CD4-positive, alpha-beta T cell (primary cell): ENCODE data around the gene IRS1. TPM values are rescaled to one million over a fixed set of nuclear protein-coding genes. Genes with fewer than 3 reads are reported as not detected.

ENCODE experiments used
- ATAC-seq: fragments of 200-7000 bp; cut with Tn5 transposase; one replicate; pipeline ENCODE4 v1.10.0; 2022; ENCODE audit warnings: mild to moderate bottlenecking; ENCODE audit not compliant: poor library complexity
- CTCF ChIA-PET: fragments of 350-600 bp; sonication (Branson Sonifier 250); formaldehyde crosslinking; loops from one replicate; lab custom pipeline; 2021; ENCODE audit warnings: antibody characterized with exemption, inconsistent platforms; lab: Charles Lee
- POLR2A ChIA-PET: fragments of 350-600 bp; sonication (Branson Sonifier 250); formaldehyde crosslinking; loops from one replicate; lab custom pipeline; 2021; ENCODE audit warnings: antibody characterized with exemption, inconsistent platforms; lab: Charles Lee
- DNase-seq, 14 experiments: peaks; one replicate each; pipeline ENCODE4 v3.0.0-alpha.2; 2013 to 2020; ENCODE audit warnings: mixed read lengths in 2 of 14
- H3K27ac ChIP-seq, 2 donors: one replicate each; pipeline versions ENCODE4 v1.5.1 to v1.7.0; 2013; ENCODE audit warnings: low read length in 2 of 2, low read depth in 1 of 2, mild to moderate bottlenecking in 1 of 2
- H3K27me3 ChIP-seq, 2 experiments: 1 replicate in 1 of 2; 2 replicates in 1 of 2; pipeline versions ENCODE4 v1.6.1 to v1.7.0; 2013; ENCODE audit warnings: low read length in 2 of 2, control low read depth in 1 of 2, mild to moderate bottlenecking in 1 of 2, moderate library complexity in 1 of 2; ENCODE audit not compliant: insufficient read depth in 2 of 2, control insufficient read depth in 1 of 2
- H3K36me3 ChIP-seq: one replicate; pipeline ENCODE4 v1.6.1; 2013; ENCODE audit warnings: low read length, control low read depth; ENCODE audit not compliant: insufficient read depth
- H3K4me1 ChIP-seq: one replicate; pipeline ENCODE4 v1.6.1; 2013; ENCODE audit warnings: low read length, control low read depth; ENCODE audit not compliant: insufficient read depth
- H3K4me3 ChIP-seq: one replicate; pipeline ENCODE4 v1.5.1; 2013; ENCODE audit warnings: mild to moderate bottlenecking, low read length, moderate library complexity
- H3K9me3 ChIP-seq, 2 experiments: 1 replicate in 1 of 2; 2 replicates in 1 of 2; pipeline versions ENCODE4 v1.6.1 to v1.7.0; 2013; ENCODE audit warnings: low read length in 2 of 2, mild to moderate bottlenecking in 2 of 2, control low read depth in 1 of 2, moderate library complexity in 1 of 2; ENCODE audit not compliant: control insufficient read depth in 1 of 2, insufficient read depth in 1 of 2
- H3K27ac Mint-ChIP-seq: one replicate; pipeline ENCODE4 v1.8.0; 2020; ENCODE audit warnings: mixed read lengths
- H3K27me3 Mint-ChIP-seq: one replicate; pipeline ENCODE4 v1.8.0; 2021; ENCODE audit warnings: mixed read lengths
- H3K36me3 Mint-ChIP-seq: one replicate; pipeline ENCODE4 v1.8.0; 2021; ENCODE audit warnings: low read depth, mixed read lengths
- H3K4me1 Mint-ChIP-seq: one replicate; pipeline ENCODE4 v1.8.0; 2021; ENCODE audit warnings: low read depth, mixed read lengths
- H3K4me3 Mint-ChIP-seq: one replicate; pipeline ENCODE4 v1.8.0; 2020; ENCODE audit warnings: mild to moderate bottlenecking, mixed read lengths
- H3K9me3 Mint-ChIP-seq: one replicate; pipeline ENCODE4 v1.8.0; 2020; ENCODE audit warnings: mixed read lengths
- intact Hi-C, 2 experiments: fragments of 100-400 bp; cut with DNase I in 1 of 2; cut with micrococcal nuclease in 1 of 2; formaldehyde crosslinking; loops; one replicate each; pipeline versions ENCODE4 v1.15.1 to v1.9.0; 2023 to 2025; cut with DNase I, micrococcal nuclease
- total RNA-seq, 174 experiments: library from RNA in 2 of 174; stranded (reverse) in 2 of 174; gene quantifications; one replicate each; pipeline ENCODE4 v1.2.3 and lab custom pipeline; 2021 to 2026
- TF ChIP-seq, protein P1 (sequence below): fragments of 200-600 bp; IDR thresholded peaks from one replicate; pipeline ENCODE4 v1.8.0; 2022; ENCODE audit warnings: antibody characterized with exemption, mild to moderate bottlenecking

IRS1 gene
- total RNA-seq, 2 experiments from 2014 or later: 2.9 TPM

DNA sequence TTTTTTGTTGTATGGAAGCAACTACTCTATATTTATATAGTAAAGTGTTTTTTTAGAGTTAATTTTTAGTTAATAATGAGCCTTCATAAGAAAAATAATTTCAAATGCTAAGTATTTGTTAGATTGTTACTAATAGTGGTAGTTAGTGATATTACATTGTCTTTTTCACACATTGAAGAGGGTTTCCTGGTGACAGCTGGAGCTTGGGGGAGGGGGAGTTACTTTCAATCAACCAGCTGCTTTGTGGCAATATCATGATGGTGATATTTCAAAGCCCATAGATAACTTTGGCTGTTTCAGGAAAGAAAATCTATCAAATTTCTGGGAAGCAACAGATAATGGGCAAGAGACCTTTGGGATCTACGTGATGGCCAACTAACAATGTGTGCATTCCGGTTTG lies 40.3 kb upstream of the IRS1 start:
- H3K9me3 ChIP-seq: no peaks in the 10 kb centered on the region
- Mint-ChIP-seq H3K36me3 (peaks cover 21% of the 10 kb centered on the region), H3K27me3 (no peaks in the 10 kb centered on the region), H3K4me1 (peaks cover 94% of the 10 kb centered on the region), H3K4me3 (peak overlapping the region; percentile 40), H3K9me3 (no peaks in the 10 kb centered on the region), H3K27ac (peak overlapping the region; percentile 100)
- POLR2A ChIA-PET: interaction anchor here (0.6 to 0.9 kb wide), 2 partner anchors 41 to 50 kb away, joined by 3 read pairs; partner anchors contain the start of gene IRS1
- H3K4me1 ChIP-seq: peaks cover 40% of the 10 kb centered on the region
- H3K36me3 ChIP-seq: no peaks in the 10 kb centered on the region
- intact Hi-C loops: loop anchor here (5.0 to 10.0 kb wide), 3 partner anchors 132 to 635 kb away; partner anchors contain the start of genes MFF (in 2 of the 2) and AGFG1 (in 1 of the 2)
- TF ChIP-seq, protein P1, sequence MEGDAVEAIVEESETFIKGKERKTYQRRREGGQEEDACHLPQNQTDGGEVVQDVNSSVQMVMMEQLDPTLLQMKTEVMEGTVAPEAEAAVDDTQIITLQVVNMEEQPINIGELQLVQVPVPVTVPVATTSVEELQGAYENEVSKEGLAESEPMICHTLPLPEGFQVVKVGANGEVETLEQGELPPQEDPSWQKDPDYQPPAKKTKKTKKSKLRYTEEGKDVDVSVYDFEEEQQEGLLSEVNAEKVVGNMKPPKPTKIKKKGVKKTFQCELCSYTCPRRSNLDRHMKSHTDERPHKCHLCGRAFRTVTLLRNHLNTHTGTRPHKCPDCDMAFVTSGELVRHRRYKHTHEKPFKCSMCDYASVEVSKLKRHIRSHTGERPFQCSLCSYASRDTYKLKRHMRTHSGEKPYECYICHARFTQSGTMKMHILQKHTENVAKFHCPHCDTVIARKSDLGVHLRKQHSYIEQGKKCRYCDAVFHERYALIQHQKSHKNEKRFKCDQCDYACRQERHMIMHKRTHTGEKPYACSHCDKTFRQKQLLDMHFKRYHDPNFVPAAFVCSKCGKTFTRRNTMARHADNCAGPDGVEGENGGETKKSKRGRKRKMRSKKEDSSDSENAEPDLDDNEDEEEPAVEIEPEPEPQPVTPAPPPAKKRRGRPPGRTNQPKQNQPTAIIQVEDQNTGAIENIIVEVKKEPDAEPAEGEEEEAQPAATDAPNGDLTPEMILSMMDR: no peak
- peak overlapping the region in 1 of 2 donors; percentile 40 for H3K27ac ChIP-seq
- ATAC-seq (no peak), DNase-seq (peak in 3 of 14 experiments; percentile 13 to 28 (median 15))
- no peak overlapping the region for H3K4me3 ChIP-seq
- CTCF ChIA-PET: interaction anchor here (3.4 kb wide), 1 partner anchor 37 kb away, joined by 10 read pairs; no protein-coding TSS in a partner anchor
- no peaks in the 10 kb centered on the region for H3K27me3 ChIP-seq

DNA sequence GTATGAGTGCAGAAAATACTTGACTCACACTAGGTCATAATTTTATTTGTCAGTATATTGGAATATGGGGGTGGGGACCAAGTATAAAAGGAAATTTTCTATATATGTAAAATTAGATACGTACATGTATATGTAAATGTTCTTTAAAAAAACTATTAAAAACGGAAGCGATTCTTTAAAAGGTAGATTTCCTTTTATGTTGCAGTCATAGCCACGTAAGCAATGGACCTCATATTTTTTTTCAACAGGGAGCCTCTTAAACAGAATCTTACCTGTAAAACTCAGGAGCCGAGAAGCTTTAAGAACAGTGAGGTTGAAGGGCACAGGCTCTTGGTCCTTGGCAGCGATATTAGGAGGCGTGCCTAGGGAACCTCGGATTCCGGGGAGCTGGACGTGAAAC lies 39.5 kb upstream of the IRS1 start:
- H3K4me1 Mint-ChIP-seq: peaks cover 94% of the 10 kb centered on the region
- Histone ChIP-seq H3K27ac (peak overlapping the region; percentile 96 to 99), H3K36me3 (no peaks in the 10 kb centered on the region), H3K4me1 (peaks cover 46% of the 10 kb centered on the region), H3K27me3 (no peaks in the 10 kb centered on the region), H3K4me3 (peak overlapping the region; percentile 19), H3K9me3 (no peaks in the 10 kb centered on the region)
- peak overlapping the region; percentile 65 for H3K4me3 Mint-ChIP-seq
- ATAC-seq (no peak), DNase-seq (peak in 3 of 14 experiments; percentile 39 to 59 (median 53))
- H3K9me3 Mint-ChIP-seq: no peaks in the 10 kb centered on the region
- TF ChIP-seq, protein P1: no peak
- ChIA-PET CTCF (interaction anchor here (3.4 kb wide), 1 partner anchor 37 kb away, joined by 10 read pairs; no protein-coding TSS in a partner anchor), POLR2A (no interaction called here)
- H3K36me3 Mint-ChIP-seq: peaks cover 21% of the 10 kb centered on the region
- H3K27me3 Mint-ChIP-seq: no peaks in the 10 kb centered on the region
- H3K27ac Mint-ChIP-seq: peak overlapping the region; percentile 100
- intact Hi-C loops: loop anchor here (5.0 to 10.0 kb wide), 3 partner anchors 133 to 636 kb away; partner anchors contain the start of genes MFF (in 2 of the 2) and AGFG1 (in 1 of the 2)

DNA sequence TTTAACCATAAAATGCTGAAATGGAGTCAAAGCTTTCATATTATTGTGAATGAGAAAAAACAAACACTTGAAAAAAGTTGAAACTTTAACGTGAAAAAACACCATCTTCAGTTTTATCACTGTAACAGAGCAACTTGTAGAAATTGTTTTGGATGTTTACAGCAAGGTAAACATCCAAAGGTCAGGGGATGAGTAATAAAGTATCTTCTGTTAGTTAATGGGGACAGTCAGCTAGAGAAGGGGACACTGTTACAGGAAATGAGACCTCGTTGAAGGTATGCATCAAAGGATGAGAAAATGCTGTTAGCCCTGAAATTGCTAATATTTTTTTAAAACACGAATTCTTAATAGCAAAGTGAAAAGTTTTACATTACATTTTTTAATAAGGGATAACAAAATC lies 39.1 kb upstream of the IRS1 start:
- peak overlapping the region; percentile 65 for H3K4me3 Mint-ChIP-seq
- H3K36me3 Mint-ChIP-seq: peaks cover 21% of the 10 kb centered on the region
- Histone ChIP-seq H3K4me1 (peaks cover 46% of the 10 kb centered on the region), H3K27me3 (no peaks in the 10 kb centered on the region), H3K36me3 (no peaks in the 10 kb centered on the region), H3K4me3 (no peak overlapping the region), H3K27ac (peak overlapping the region; percentile 96 to 99), H3K9me3 (no peaks in the 10 kb centered on the region)
- ChIA-PET POLR2A (interaction anchor here (1.0 kb wide), 1 partner anchor 38 kb away, joined by 3 read pairs; no protein-coding TSS in a partner anchor), CTCF (interaction anchor here (3.4 kb wide), 1 partner anchor 36 kb away, joined by 10 read pairs; no protein-coding TSS in a partner anchor)
- DNase-seq (peak in 1 of 14 experiments; percentile 15), ATAC-seq (no peak)
- intact Hi-C loops: loop anchor here (5.0 to 10.0 kb wide), 3 partner anchors 134 to 636 kb away; partner anchors contain the start of genes MFF (in 2 of the 2) and AGFG1 (in 1 of the 2)
- H3K27ac Mint-ChIP-seq: peak overlapping the region; percentile 100
- H3K27me3 Mint-ChIP-seq: no peaks in the 10 kb centered on the region
- TF ChIP-seq, protein P1: no peak
- H3K9me3 Mint-ChIP-seq: no peaks in the 10 kb centered on the region
- peaks cover 94% of the 10 kb centered on the region for H3K4me1 Mint-ChIP-seq
